ENCODE results near the gene TMEM108. TPM values are rescaled to one million over a fixed set of nuclear protein-coding genes. Genes with fewer than 3 reads are reported as not detected.

Gene TMEM108
- polyA plus RNA-seq, 1 donor (not counting 4 experiments of a cell fraction or from before 2014, with no cell fraction given): not detected

- no peaks in the 10 kb centered on the region for H3K4me1 ChIP-seq (ENCODE audit: control insufficient read depth, extremely low read depth, insufficient read depth, low read length)
- H3K27ac ChIP-seq (ENCODE audit: control insufficient read depth, insufficient read depth, low read length): no peak overlapping the region
- DNase-seq (ENCODE audit: low read depth, low spot score): no peak
- H4K20me1 ChIP-seq (ENCODE audit: control insufficient read depth, extremely low read depth, insufficient read depth, low read length): no peaks in the 10 kb centered on the region
- no peak overlapping the region for H3K9ac ChIP-seq (ENCODE audit: control insufficient read depth, extremely low read depth, insufficient read depth, low read length)
- no peak overlapping the region for H3K4me2 ChIP-seq (ENCODE audit: control insufficient read depth, extremely low read depth, insufficient read depth, low read depth, low read length)
- no peak for TF ChIP-seq EZH2 (IDR thresholded peaks at IDR 0.05; ENCODE audit: low read length)
- TF ChIP-seq, protein P1, sequence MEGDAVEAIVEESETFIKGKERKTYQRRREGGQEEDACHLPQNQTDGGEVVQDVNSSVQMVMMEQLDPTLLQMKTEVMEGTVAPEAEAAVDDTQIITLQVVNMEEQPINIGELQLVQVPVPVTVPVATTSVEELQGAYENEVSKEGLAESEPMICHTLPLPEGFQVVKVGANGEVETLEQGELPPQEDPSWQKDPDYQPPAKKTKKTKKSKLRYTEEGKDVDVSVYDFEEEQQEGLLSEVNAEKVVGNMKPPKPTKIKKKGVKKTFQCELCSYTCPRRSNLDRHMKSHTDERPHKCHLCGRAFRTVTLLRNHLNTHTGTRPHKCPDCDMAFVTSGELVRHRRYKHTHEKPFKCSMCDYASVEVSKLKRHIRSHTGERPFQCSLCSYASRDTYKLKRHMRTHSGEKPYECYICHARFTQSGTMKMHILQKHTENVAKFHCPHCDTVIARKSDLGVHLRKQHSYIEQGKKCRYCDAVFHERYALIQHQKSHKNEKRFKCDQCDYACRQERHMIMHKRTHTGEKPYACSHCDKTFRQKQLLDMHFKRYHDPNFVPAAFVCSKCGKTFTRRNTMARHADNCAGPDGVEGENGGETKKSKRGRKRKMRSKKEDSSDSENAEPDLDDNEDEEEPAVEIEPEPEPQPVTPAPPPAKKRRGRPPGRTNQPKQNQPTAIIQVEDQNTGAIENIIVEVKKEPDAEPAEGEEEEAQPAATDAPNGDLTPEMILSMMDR (optimal IDR thresholded peaks at IDR 0.05 in 1 of 3, IDR thresholded peaks at IDR 0.05 in 1 of 3, conservative IDR thresholded peaks at IDR 0.05 in 1 of 3; ENCODE audit: extremely low read depth in 1 of 3, insufficient read depth in 2 of 3, low read length in 3 of 3): no peak
- no peak overlapping the region for H2AFZ ChIP-seq (ENCODE audit: control insufficient read depth, low read length)
- H3K9me1 ChIP-seq (ENCODE audit: control insufficient read depth, extremely low read depth, insufficient read depth, low read length): no peaks in the 10 kb centered on the region
- no peaks in the 10 kb centered on the region for H3K36me3 ChIP-seq (ENCODE audit: control insufficient read depth in 2 of 2, extremely low read depth in 1 of 2, insufficient read depth in 2 of 2, low read length in 2 of 2)
- no peaks in the 10 kb centered on the region for H3K79me2 ChIP-seq (ENCODE audit: control insufficient read depth, insufficient read depth, low read length)
- H3K27me3 ChIP-seq (ENCODE audit: control insufficient read depth, extremely low read depth, insufficient read depth, low read length): no peaks in the 10 kb centered on the region
- dilution Hi-C loops (cut with MboI; ENCODE audit: extremely low pct_ligation_motif_present, low sequenced_read_pairs): no loop called here
- no peak overlapping the region for H3K4me3 ChIP-seq (ENCODE audit: control insufficient read depth in 2 of 3, extremely low read depth in 1 of 3, insufficient read depth in 2 of 3, low read depth in 1 of 3, low read length in 3 of 3)
- FAIRE-seq: no peak
- no peaks in the 10 kb centered on the region for H3K9me3 ChIP-seq (ENCODE audit: control insufficient read depth, low read depth, low read length)
Observed at GRCh38 chr3:133117342-133117741, 79.2 kb downstream of the TMEM108 start.

DNA sequence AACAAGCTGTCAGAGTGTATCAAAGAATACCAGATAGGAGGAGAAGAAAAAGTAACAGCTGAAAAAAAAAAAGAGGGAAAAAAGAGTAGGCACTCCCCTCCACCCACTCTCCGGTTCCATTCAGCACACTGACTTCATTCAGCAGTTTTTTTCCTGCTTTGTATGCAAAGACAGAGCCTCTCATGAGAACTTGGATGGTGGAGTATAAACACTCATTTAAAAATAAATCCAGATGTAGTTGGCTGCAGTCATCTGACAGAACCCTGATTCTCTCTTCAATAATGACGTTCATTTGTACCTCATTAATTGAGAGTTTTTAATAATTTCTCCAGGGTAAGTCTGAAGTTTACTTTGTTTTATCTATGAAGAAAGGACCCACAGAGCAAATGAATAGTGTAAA lies 81.0 kb downstream of the TMEM108 start:
- Histone ChIP-seq H3K9me3 (ENCODE audit: control insufficient read depth, low read depth, low read length) (no peaks in the 10 kb centered on the region), H3K9ac (ENCODE audit: control insufficient read depth, extremely low read depth, insufficient read depth, low read length) (no peak overlapping the region), H3K27me3 (ENCODE audit: control insufficient read depth, extremely low read depth, insufficient read depth, low read length) (no peaks in the 10 kb centered on the region), H3K4me2 (ENCODE audit: control insufficient read depth, extremely low read depth, insufficient read depth, low read depth, low read length) (no peak overlapping the region), H3K9me1 (ENCODE audit: control insufficient read depth, extremely low read depth, insufficient read depth, low read length) (no peaks in the 10 kb centered on the region), H3K79me2 (ENCODE audit: control insufficient read depth, insufficient read depth, low read length) (no peaks in the 10 kb centered on the region), H4K20me1 (ENCODE audit: control insufficient read depth, extremely low read depth, insufficient read depth, low read length) (no peaks in the 10 kb centered on the region), H3K27ac (ENCODE audit: control insufficient read depth, insufficient read depth, low read length) (no peak overlapping the region), H3K4me3 (ENCODE audit: control insufficient read depth in 2 of 3, extremely low read depth in 1 of 3, insufficient read depth in 2 of 3, low read depth in 1 of 3, low read length in 3 of 3) (no peak overlapping the region), H3K4me1 (ENCODE audit: control insufficient read depth, extremely low read depth, insufficient read depth, low read length) (no peaks in the 10 kb centered on the region), H3K36me3 (ENCODE audit: control insufficient read depth in 2 of 2, extremely low read depth in 1 of 2, insufficient read depth in 2 of 2, low read length in 2 of 2) (no peaks in the 10 kb centered on the region), H2AFZ (ENCODE audit: control insufficient read depth, low read length) (no peak overlapping the region)
- dilution Hi-C loops (cut with MboI; ENCODE audit: extremely low pct_ligation_motif_present, low sequenced_read_pairs): no loop called here
- TF ChIP-seq, protein P1 (optimal IDR thresholded peaks at IDR 0.05 in 1 of 3, IDR thresholded peaks at IDR 0.05 in 1 of 3, conservative IDR thresholded peaks at IDR 0.05 in 1 of 3; ENCODE audit: extremely low read depth in 1 of 3, insufficient read depth in 2 of 3, low read length in 3 of 3): no peak
- TF ChIP-seq EZH2 (IDR thresholded peaks at IDR 0.05; ENCODE audit: low read length): no peak
- FAIRE-seq (no peak), DNase-seq (ENCODE audit: low read depth, low spot score) (no peak)

Measured in keratinocyte (primary cell).